Bone marrow (tissue), 2 donors: ENCODE results near the gene PTGES3.
"Not testable (repeated sequence)": the region's sequence is repeated elsewhere in the genome, so short reads cannot be mapped to it uniquely, and the experiment has no call there.

ENCODE experiments used
- DNase-seq, 2 donors: peaks; one replicate each; lab custom pipeline; 2025; lab: John Stamatoyannopoulos, UW

Gene PTGES3, protein sequence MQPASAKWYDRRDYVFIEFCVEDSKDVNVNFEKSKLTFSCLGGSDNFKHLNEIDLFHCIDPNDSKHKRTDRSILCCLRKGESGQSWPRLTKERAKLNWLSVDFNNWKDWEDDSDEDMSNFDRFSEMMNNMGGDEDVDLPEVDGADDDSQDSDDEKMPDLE

DNA sequence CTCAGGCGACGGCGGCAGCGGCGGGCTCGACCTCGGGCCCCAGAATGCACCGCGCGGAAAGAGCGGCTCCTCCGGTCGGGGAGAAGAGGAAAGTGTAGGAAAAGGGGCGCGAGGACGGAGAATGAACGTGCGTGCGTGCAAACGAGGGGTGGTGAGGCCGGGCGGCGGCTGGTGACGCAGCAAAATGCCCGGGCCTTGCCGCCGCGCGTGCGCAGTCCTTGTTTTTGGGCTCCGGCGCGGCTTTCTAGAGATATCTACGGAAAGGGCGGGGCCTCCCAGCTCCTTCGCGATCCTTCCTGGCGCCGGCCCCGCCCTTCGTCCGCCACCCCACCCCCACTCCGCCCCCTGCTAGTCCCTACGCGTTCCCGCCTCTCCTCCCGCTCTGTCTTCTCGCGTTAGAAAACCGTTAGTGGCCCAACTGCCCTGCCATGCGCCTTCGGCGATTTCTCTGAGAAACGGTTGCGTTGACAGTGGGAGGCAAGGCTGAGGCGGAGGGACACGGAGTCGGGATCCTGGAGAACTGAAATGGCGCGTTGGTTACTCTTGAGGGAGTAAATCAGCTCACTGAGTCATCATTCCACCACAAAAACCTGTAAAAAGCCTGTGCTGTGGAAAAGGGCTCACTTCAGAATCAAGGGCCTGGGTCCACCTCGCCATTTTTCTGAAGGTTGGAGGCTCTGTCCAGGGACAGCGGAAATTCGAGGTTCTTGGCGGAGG lies at the start of gene PTGES3:
PTGES3 (minus strand) TSS at position 156 of the 717 bp plus-strand sequence. CDS start 285 bp downstream, outside the sequence.
- DNase-seq = peak; percentile 90 to 96

DNA sequence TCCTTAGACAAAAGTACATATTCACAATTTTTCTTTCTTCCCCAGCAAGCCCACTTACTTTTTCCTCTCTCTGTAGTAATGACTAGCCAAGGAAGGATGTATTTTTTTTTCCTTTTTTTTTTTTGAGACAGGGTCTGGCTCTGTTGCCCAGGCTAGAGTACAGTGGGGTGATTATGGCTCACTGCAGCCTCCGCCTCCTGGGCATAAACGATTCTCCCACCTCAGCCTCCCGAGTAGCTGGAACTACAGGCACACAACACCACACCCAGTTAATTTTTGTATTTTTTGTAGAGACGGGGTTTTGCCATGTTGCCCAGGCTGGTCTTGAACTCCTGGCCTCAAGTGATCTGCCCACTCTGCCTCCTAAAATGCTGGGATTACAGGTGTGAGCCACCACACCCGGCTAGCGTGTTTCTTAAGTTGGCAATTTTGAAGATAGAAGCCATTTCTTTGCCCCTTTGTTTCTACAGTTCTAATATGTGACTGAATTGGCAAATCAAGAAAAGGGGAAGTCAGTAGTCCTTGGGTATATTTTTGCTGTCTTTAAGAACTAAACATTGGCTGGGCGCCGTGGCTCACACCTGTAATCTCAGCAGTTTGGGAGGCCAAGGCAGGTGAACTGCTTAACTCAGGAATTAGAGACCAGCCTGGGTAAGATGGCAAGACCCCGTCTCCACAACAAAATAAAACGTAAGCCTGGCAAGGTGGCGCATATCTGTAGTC lies 40.2 kb upstream of the PTGES3 start:
- no peak for DNase-seq

DNA sequence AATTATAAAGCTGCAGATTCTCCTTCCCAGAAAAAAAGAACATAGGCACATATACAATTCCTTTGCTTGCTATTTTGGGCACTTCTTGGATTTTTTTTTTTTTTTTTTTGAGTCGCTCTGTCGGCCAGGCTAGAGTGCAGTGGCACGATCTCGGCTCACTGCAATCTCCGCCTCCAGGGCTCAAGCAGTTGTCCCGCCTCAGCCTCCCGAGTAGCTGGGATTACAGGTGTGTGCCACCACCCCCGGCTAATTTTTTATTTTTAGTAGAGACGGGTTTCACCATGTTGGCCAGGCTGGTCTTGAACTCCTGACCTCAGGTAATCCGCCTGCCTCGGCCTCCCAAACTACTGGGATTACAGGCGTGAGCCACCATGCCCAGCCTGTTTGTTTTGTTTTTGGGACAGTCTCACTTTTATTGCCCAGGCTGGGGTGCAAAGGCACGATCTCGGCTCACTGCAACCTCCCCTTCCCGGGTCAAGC lies 38.2 kb upstream of the PTGES3 start:
- not testable (repeated sequence) for DNase-seq

DNA sequence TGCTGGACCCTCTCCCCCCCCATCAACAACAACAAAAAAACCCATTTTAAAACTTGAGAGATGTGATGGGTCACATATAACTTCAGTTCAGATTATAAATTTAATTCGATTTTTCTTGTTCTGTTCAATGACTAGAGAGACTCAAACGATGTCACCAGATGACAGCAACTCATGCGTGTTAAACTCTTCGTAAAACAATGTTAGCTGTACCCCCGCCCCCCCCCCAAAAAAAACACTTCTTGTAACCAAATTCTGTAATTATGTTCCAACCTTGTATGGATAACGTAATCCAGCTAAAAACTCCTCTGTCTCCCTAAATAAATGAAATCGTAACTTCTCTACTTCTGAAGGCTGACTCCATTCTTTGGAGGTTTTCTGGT lies 37.6 kb upstream of the PTGES3 start:
- DNase-seq = no peak

DNA sequence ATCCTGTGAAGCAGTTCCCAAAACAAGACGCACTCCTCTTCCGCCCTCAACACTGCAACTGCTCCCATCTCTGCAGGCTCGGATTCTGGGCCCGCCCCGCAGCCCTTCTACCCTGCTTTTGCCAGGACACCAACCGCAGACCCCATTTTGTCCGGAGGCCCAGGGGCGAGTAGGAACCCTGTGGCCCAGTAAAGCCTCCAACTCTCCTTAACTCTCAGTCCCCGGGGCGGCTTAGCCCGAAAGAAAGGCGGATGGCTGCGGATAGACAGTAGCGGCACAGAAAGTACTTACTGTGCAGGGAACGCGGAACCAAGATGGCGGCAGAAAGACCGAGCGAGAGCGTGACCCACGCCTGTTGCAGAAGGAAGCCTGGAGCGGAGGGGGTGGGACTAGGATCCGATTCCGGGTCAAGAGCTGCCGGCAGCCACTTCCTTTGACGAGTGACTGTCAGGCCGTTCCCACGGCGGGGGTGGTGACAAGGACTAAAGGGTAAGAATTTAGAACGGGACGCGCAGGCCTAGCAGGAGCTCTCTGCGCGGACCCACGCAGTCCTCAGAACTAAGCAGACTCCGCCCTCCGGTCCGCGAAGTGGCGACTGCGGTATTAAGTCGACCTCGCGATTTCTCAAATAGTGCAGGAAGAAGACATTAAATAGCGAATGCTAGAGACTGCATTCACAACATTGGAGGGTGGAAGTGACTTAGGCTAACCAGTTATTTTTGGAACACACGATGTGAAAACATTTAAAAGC lies 37.1 kb upstream of the PTGES3 start, which contains the start of gene NACA:
NACA (minus strand) TSS at position 328 of the 751 bp plus-strand sequence. CDS start 778 bp downstream, outside the sequence.
- DNase-seq = peak; percentile 87 to 99

DNA sequence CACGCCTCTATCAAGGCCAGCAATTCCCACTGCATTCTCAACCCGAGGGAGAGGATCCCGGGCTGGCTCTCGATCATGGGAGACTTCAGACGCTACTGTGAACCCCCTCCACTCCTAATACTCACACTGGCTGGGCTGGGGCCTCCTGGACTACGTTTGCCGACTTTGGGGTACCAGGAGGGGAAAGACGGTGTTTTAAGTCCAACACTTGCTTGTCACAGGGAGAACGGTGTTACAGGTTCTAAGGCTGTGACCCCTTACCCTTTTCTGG lies 36.6 kb upstream of the PTGES3 start:
- DNase-seq = no peak

DNA sequence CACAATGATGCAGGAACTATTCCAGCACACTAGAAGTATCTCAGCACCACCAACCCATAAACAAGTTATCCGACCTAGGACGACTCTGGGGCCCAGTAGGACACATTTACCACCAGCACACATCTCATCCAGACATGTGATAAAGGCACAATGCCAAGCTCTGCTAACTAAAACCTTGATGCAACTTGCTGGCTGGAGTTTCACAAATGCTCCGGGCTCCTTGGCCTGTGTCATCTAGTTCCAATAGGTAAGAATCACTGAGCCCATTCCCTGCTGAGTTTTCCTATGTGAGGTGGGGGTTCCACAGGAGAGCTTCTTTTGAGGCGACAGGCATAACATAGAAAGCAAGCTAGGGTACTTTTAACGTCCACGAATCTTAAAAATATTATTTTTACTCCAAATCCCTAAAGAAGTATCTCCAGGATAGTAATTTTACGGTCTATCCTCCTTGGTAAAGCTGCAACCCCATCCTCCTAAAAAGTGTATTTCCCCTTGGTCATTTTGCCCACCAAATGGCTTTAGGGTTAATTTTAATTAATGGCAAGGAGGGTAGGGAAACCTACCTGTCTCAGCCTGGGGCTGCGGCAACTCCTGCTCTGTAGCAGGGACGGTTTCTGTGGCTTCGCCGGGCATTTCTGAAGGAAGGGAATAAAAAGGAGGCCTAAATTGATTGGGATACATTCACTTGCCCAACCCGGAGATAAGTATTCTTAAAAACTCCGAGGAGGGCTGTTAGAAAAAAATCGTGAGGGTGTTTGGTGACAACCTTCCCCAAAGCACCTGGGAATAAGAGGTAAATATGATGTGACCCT lies 36.0 kb upstream of the PTGES3 start:
- DNase-seq = no peak

DNA sequence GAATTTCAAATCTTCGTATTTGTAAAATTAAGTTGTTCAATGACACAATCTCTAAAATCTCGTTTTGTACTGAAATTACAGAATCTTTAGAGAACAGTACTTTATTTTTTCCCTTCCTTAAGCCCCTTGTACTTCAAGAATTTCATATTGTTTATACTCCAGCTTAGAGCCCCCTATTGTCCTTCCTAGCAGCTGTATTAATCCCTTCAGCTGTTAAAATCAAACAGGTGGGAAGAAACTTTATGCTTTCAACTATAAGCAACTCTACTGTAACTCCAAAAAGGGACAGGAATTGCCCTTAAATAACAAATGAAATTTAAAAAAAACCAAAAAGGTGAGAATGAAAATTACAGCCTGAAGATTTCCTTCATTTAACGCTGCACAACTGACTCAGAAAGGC lies 35.3 kb upstream of the PTGES3 start:
- no peak for DNase-seq

DNA sequence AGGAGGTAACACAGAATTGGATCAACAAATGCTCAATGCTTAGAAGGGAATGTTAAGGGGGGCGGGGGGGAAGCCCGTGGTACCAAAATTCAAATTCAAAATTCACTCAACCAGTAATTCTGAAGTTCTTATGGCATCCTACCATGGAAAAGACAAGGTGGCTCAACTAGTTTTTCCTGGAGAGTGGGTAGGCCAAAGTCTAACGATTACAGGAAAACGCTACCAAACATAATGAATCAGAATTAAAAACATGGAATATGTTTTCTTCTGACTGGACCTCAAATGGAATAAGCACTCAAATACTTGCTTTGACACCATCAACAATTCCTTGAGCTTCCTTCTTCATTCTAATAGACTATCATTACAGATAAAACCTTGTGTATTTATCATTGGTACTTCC lies 34.7 kb upstream of the PTGES3 start:
- DNase-seq = no peak

DNA sequence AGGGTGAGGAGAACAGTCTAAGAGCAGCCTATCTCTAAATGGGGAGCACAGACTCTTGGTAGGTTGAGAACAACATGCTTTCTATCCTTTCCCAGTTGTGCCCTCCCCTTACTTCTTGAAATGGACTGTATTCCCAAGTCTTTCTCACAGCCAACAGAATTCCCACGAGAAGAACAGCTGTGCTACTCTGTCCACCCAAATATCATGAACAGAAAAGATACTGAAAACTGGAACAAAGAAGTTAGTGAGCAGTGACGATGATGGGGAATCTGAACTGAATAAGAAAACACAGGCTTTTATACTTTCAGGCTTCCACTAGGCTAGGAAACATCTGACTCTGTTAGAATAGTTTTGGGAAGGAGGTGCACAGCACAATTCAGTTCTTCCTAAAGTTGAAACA lies 33.6 kb upstream of the PTGES3 start:
- no peak for DNase-seq

DNA sequence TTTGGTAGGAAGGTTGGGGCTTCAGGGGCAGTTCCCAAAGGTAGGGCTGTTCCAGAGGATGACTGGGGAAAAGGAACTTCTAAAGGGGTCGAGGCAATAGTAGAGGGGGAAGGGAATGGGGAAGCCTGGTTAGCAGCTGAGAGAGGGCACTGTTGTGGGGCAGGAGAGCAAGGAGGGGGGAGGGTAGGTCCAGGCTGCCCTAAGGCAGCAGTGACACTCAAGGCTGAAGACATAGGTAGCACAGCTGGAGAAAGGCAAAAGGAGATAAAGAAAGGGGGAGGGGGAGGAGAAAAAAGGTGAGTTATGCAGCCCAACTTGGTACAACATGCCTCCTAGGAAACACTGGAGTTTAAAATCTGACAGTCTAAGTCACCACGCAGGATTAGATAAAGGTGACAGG lies 33.1 kb upstream of the PTGES3 start:
- no peak for DNase-seq

DNA sequence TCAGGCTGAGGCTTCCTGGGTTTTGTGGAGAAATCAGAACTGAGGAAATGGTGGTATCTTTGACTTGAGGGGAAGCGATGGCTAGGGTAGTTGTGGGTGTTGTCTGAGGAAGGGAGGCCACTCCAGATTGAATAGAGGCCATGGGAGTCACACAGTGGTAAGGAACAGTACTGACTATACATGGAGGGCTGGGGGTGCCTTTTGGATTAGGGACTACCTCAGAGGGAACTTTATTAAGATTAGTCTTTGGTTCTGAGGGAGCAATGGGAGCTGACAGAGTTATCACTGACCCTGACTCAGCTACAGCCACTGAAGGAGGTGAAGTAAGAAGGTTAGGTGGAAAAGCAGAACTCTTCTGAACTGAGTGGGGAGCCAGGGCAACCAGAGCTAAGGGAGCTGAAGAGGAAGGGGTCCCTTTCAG lies 32.7 kb upstream of the PTGES3 start:
- DNase-seq = peak in 1 of 2 donors; percentile 26

DNA sequence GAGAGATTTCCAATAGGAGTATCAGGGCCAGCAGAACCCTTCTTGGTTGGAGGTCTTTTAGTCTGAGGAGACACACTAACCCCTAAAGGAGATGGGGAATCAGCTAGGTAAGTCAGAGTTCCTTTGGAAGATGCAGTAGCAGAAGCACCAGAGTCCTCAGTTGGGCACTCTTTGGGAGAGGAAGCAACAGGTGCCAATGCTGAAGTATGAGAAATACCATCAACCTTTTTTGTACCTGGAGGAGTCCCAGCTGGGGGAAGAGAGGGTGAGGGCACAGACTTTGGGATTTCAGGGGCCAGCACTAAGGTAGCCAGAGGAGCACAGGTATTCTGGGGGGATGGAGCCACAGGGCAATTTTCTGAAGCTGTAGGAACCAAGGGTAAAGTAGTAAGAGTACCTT lies 31.0 kb upstream of the PTGES3 start:
- DNase-seq = no peak

DNA sequence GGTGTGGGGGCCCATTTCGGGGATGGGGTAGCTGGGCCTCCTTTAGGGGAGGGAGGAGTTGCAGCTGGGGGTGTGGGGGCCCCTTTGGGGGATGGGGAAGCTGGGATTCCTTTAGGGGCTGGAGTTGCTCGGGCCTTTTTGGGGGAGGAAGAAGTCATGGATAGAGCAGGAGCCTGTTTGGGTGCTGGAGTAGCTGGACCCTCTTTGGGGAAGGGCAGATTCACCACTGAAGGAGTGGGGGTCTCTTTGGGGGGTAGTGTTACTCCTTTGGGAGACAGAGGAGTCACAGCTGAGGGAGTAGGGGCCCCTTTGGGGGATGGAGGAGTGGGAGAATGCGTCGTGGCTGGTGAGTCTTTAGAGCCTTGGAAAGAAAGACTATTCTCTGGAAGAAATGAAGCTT lies 30.6 kb upstream of the PTGES3 start:
- no peak for DNase-seq

DNA sequence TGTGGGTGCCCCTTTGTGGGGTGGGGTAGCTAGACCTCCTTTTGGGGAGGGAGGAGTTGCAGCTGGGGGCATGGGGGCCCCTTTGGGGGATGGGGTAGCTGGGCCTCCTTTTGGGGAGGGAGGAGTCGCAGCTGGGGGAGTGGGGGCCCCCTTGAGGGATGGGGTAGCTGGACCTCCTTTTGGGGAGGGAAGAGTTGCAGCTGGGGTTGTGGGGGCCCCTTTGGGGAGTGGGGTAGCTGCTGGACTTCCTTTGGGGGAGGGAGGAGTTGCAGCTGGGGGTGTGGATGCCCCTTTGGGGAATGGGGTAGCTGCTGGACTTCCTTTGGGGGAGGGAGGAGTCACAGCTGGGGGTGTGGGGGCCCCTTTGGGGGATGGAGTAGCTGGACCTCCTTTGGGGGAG lies 30.1 kb upstream of the PTGES3 start:
- no peak for DNase-seq

DNA sequence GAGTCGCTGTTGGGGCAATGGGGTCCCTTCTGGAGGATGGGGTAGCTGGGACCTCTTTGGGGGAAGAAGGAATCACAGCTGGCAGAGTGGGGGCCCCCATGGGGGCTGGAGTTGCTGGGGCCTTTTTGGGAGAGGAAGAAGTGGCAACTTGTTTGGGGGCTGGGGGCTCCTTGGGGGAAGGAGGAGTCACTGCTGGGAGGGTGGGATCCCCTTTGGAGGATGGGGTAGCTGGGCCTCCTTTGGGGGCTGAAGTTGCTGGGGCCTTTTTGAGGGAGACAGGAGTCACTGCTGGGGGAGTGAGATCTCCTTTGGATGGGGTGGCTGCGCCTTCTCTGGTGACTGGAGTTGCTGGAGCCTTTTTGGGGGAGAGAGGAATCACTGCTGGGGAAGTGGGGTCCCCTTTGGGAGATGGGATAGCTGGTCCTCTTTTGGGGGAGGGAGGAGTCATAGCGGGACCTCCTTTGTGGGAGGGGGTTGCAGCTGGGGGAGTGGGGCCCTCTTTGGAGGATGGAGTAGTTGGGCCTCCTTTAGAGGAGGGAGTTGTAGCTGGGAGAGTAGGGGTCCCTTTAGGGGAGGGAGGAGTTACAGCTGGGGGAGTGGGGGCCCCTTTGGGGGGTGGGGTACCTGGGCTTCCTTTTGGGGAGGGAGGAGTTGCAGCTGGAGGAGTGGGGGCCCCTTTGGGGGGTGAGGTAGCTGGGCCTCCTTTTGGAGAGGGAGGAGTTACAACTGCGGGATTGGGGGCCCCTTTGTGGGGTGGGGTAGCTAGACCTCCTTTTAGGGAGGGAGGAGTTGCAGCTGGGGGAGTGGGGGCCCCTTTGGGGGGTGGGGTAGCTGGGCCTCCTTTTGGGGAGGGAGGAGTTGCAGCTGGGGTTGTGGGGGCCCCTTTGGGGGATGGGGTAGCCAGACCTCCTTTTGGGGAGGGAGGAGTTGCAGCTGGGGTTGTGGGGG lies 29.1 kb upstream of the PTGES3 start:
- no peak for DNase-seq

DNA sequence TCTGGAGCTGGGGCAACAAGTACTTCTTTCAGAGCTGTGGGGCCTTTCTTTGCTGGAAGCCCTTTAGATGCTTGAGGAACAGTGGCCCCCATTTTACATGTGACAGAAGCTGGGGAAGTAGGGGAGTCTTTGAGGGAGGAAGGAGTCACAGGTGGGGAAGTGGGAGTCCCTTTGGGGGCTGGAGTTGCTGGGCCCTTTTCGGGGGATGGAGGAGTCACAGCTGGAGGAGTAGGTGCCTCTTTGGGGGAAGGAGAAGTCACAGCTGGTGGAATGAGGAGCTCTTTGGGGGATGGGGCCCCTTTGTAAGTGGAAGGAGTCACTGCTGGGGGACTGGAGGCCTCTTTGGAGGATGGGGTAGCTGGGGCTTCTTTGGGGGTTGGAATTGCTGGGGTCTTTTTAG lies 28.4 kb upstream of the PTGES3 start:
- no peak for DNase-seq

DNA sequence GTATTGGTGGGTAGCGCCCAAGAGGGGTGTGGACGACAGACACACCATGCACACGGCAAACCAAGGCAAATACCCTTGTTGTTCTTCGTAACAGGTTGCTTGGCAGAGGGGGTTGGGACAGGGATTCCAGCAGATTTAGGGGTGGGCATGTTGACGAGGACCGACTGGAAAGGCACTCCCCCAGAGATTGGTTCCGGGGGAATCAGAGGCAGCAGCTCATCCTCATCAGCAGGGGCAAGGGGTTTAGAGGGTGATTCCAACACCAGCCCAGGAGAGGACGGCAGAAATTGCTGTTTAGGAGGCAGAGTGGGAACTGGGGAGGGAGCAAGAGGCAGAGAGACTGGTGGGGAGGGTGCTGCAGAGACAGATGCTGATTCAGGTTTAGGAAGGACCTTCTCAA lies 27.7 kb upstream of the PTGES3 start:
- DNase-seq = no peak

DNA sequence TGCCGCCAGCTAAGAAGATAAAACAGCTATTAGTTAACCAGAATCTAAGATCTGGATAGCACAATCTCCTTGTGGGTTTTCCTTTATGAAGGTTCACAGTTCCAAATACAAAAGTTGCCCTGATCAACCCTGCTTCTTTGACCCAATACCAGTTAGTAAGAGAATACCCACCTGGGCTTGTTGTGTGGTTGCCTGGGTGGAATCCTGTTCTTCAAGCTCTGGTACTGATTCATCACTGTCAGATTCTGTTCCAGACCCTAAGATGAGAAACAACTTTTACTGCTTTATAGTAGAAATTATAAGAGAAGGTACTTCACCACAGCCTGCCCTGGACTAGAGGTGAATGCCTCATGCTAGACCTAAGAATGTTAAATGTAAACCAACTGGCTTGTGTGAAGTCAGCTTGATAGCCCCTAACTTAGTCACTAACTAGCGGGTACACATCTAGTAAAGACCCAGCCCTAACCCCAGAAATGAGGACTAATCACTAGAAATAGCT lies 26.4 kb upstream of the PTGES3 start:
- DNase-seq = no peak

DNA sequence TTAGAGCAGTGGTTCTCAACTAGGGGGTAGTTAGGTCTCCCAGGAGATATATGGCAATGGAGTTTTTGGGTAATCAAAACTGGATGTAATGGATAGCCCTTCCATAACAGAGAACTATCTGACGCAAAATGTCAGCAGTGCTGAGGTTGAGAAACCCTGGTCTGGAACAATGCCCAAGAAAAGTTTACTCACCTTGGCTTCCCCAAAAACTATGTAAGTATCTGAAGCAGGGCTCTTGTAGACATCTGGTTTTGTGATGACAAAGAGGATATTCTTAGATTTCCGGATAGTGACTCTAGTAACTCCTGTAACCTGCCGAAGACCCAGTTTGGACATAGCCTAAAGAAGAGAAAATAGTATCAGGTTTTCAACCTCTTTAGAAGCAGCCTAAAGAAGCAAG lies 25.3 kb upstream of the PTGES3 start:
- DNase-seq = no peak
